GM12865 (cell line): Measurements from ENCODE around the gene SF3B6.

ENCODE experiments used
- DNase-seq: peaks from one replicate; pipeline ENCODE4 v3.0.0; 2010; ENCODE audit warnings: low read depth
- H3K4me3 ChIP-seq: 2 replicates; pipeline ENCODE4 v1.5.1; 2011; ENCODE audit warnings: mild to moderate bottlenecking, low read depth, low read length, control low read depth
- CTCF ChIP-seq: IDR thresholded peaks from 2 replicates; pipeline ENCODE4 v1.5.1; 2011; ENCODE audit warnings: low read length, control low read depth, low read depth, inconsistent platforms; ENCODE audit not compliant: insufficient read depth; ENCODE audit errors: missing control alignments

Gene SF3B6

GRCh38 chr2:24020244-24020643, 55.9 kb downstream of the SF3B6 start:
- DNase-seq, result no peak
- no peak for TF ChIP-seq CTCF
- H3K4me3 ChIP-seq, result no peak overlapping the region

- DNase-seq, result no peak
- no peak overlapping the region for H3K4me3 ChIP-seq
- no peak for TF ChIP-seq CTCF
Measured at GRCh38 chr2:24019729-24020128, 56.4 kb downstream of the SF3B6 start.

- DNase-seq, result no peak
- no peak overlapping the region for H3K4me3 ChIP-seq
- no peak for TF ChIP-seq CTCF
Measured at GRCh38 chr2:24018241-24018640, 57.9 kb downstream of the SF3B6 start.

- TF ChIP-seq CTCF, result no peak
- no peak for DNase-seq
- H3K4me3 ChIP-seq, result no peak overlapping the region
Measured at GRCh38 chr2:24017711-24018110, 58.4 kb downstream of the SF3B6 start.
